B cell (primary cell): Measurements from ENCODE around the gene FGF8. TPM values are rescaled to one million over a fixed set of nuclear protein-coding genes. Genes with fewer than 3 reads are reported as not detected.

ENCODE experiments used
- ATAC-seq: fragments of 200-7000 bp; cut with Tn5 transposase; one replicate; pipeline ENCODE4 v1.10.0; 2021; ENCODE audit warnings: low read depth, mild to moderate bottlenecking, moderate number of reproducible peaks, moderate library complexity
- CTCF ChIA-PET: fragments of 350-600 bp; sonication (Branson Sonifier 250); formaldehyde crosslinking; loops from one replicate; lab custom pipeline; 2021; ENCODE audit warnings: antibody characterized with exemption, inconsistent platforms; lab: Charles Lee
- POLR2A ChIA-PET: fragments of 350-600 bp; sonication (Branson Sonifier 250); formaldehyde crosslinking; loops from one replicate; lab custom pipeline; 2021; ENCODE audit warnings: antibody characterized with exemption; lab: Charles Lee
- DNase-seq: peaks from one replicate; pipeline ENCODE4 v3.0.0; 2013
- H2AFZ ChIP-seq: 2 replicates; pipeline ENCODE4 v1.6.1; 2012; ENCODE audit warnings: mild to moderate bottlenecking, low read depth, low read length; ENCODE audit not compliant: insufficient read depth, poor library complexity, severe bottlenecking
- H3K27ac ChIP-seq, 2 donors: 1 replicate in 1 of 2; 2 replicates in 1 of 2; pipeline ENCODE4 v1.5.1; 2012 to 2013; ENCODE audit warnings: low read length in 2 of 2, mild to moderate bottlenecking in 2 of 2, moderate library complexity in 1 of 2
- H3K27me3 ChIP-seq, 4 experiments: fragments of 200-600 bp in 1 of 4; sonication (generic) in 1 of 4; replicated peaks in 1 of 4; 1 replicate in 2 of 4; 2 replicates in 2 of 4; pipeline versions ENCODE4 v1.6.1 to v1.7.0; 2013 to 2016; ENCODE audit warnings: low read length in 3 of 4, mild to moderate bottlenecking in 2 of 4, mixed read lengths in 1 of 4, moderate library complexity in 1 of 4; ENCODE audit not compliant: insufficient read depth in 4 of 4, control insufficient read depth in 3 of 4; ENCODE audit errors: control extremely low read depth in 1 of 4
- H3K36me3 ChIP-seq, 2 experiments: replicated peaks in 1 of 2; 1 replicate in 1 of 2; 2 replicates in 1 of 2; pipeline versions ENCODE4 v1.6.1 to v1.7.1; 2013; ENCODE audit warnings: low read length in 1 of 2; ENCODE audit not compliant: insufficient read depth in 2 of 2, control insufficient read depth in 1 of 2; ENCODE audit errors: control extremely low read depth in 1 of 2, extremely low read depth in 1 of 2
- H3K4me1 ChIP-seq, 2 donors: fragments of 200-600 bp in 1 of 2; sonication (generic) in 1 of 2; 1 replicate in 1 of 2; 2 replicates in 1 of 2; pipeline versions ENCODE4 v1.5.1 to v1.6.1; 2013 to 2017; ENCODE audit warnings: low read length in 2 of 2; ENCODE audit not compliant: control insufficient read depth in 2 of 2, insufficient read depth in 2 of 2
- H3K4me2 ChIP-seq: replicated peaks from 2 replicates; pipeline ENCODE3; 2012; ENCODE audit warnings: mild to moderate bottlenecking, low read depth, low read length; ENCODE audit not compliant: poor library complexity, severe bottlenecking
- H3K4me3 ChIP-seq, 5 experiments: fragments of 200-600 bp in 1 of 5; sonication (generic) in 1 of 5; 1 replicate in 3 of 5; 2 replicates in 2 of 5; pipeline versions ENCODE4 v1.5.1 to v1.7.0; 2011 to 2016; ENCODE audit warnings: low read length in 4 of 5, mild to moderate bottlenecking in 4 of 5, low read depth in 2 of 5, control low read depth in 1 of 5, moderate library complexity in 1 of 5; ENCODE audit not compliant: insufficient read depth in 1 of 5; ENCODE audit errors: control extremely low read depth in 1 of 5, extremely low read depth in 1 of 5
- H3K79me2 ChIP-seq: fragments of 200-600 bp; sonication (generic); one replicate; pipeline ENCODE4 v1.6.0; 2016; ENCODE audit warnings: low read length; ENCODE audit not compliant: control insufficient read depth, insufficient read depth
- H3K9ac ChIP-seq: fragments of 200-600 bp; sonication (generic); 2 replicates; pipeline ENCODE4 v1.6.1; 2017; ENCODE audit warnings: mild to moderate bottlenecking, low read length, moderate library complexity
- H3K9me3 ChIP-seq, 3 donors: one replicate each; pipeline versions ENCODE4 v1.6.1 to v1.7.1; 2013; ENCODE audit warnings: low read length in 2 of 3; ENCODE audit not compliant: control insufficient read depth in 2 of 3, insufficient read depth in 1 of 3; ENCODE audit errors: control extremely low read depth in 1 of 3
- H4K20me1 ChIP-seq: 2 replicates; pipeline ENCODE4 v1.6.0; 2012; ENCODE audit warnings: mild to moderate bottlenecking, low read length; ENCODE audit not compliant: insufficient read depth, control insufficient read depth, poor library complexity, severe bottlenecking
- H3K27ac Mint-ChIP-seq: one replicate; pipeline ENCODE4 v1.8.0; 2021; ENCODE audit warnings: mixed read lengths
- H3K27me3 Mint-ChIP-seq: one replicate; pipeline ENCODE4 v1.8.0; 2021; ENCODE audit warnings: mixed read lengths
- H3K4me1 Mint-ChIP-seq: one replicate; pipeline ENCODE4 v1.8.0; 2021; ENCODE audit warnings: mixed read lengths
- H3K4me3 Mint-ChIP-seq: one replicate; pipeline ENCODE4 v1.8.0; 2021; ENCODE audit warnings: mixed read lengths
- H3K9me3 Mint-ChIP-seq: one replicate; pipeline ENCODE4 v1.8.0; 2022; ENCODE audit warnings: mixed read lengths; ENCODE audit not compliant: insufficient read depth
- EZH2 ChIP-seq: IDR thresholded peaks from 2 replicates; pipeline ENCODE4 v1.6.1; 2012; ENCODE audit warnings: borderline replicate concordance, low read depth, mild to moderate bottlenecking, moderate library complexity, low read length; ENCODE audit not compliant: insufficient read depth, poor library complexity, severe bottlenecking
- WGBS: methylation state at CpG from one replicate; pipeline ENCODE4 v1.1.5; 2013; ENCODE audit warnings: missing lambda C conversion rate; ENCODE audit not compliant: insufficient coverage; 5-methylcytosine and 5-hydroxymethylcytosine counted together
- intact Hi-C: fragments of 100-400 bp; cut with micrococcal nuclease; formaldehyde crosslinking; loops from one replicate; pipeline ENCODE4 v1.10.0; 2022
- polyA plus RNA-seq: library from polyadenylated mRNA; depleted of rRNA; stranded (reverse); fragments of >200 nt; gene quantifications from 2 replicates; pipeline ENCODE4 v1.2.3, GENCODE V29; 2012
- total RNA-seq, 2 donors: library from RNA; stranded (reverse); fragments of 120-200 nt in 1 of 2; gene quantifications; 1 replicate in 1 of 2; 2 replicates in 1 of 2; pipeline versions ENCODE4 v1.2.3 to v1.2.4, GENCODE V29; 2013 to 2022
- TF ChIP-seq, protein P1 (sequence below): fragments of 200-600 bp; IDR thresholded peaks from one replicate; pipeline ENCODE4 v1.8.0; 2022; ENCODE audit warnings: antibody characterized with exemption, mild to moderate bottlenecking

The FGF8 gene
- total and polyA plus RNA-seq, 2 donors (not counting 1 experiment from before 2014, with no cell fraction given), result not detected

DNA sequence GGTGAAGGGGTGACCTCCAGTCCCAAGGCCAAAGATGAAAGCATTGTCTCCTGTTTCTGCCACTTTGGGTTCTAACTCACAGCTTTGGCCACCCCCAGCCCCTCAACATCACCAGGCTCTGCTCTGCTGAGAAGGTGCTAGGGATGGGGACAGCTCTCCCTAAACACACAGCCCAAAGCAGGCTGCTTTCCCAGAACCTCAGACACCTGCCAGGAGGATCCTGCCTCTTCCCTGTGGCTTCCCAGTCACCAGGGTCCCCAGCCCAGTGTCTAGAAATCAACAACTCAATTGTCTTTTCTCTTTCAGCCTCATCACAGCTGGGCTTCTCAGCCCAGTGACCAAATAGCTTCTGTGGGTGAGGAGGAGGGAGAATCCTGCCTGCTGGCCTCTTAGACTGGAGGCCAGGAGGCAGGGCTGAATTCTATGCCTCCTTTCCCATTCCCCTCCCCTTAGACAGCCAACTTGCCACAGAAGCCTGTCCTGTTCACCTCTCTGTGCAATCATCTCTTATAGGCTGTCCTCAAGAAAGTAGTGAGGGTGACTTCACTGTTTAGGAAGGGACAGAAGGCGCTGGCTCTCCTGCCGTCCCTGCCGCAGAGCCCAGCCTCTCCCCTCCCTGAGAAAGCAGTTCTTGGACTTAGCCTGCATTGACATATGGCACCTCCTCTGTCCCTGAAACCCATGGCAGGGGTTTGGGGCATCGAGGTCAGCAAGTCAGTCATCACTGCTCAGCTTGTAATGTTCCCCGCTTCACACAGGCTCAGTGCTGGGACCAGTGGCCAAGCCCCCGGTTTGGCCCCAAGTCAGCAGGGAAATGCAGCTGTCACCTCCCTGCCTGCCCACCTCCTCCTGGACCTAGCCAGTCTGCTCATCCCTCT lies 3.7 kb downstream of the FGF8 start:
- H3K4me1 ChIP-seq, result peaks cover 25 to 29% of the 10 kb centered on the region in 2 donors
- peaks cover 0 to 9% (median 0%) of the 10 kb centered on the region in 3 donors for H3K9me3 ChIP-seq
- H3K9me3 Mint-ChIP-seq, result no peaks in the 10 kb centered on the region
- intact Hi-C loops, result no loop called here
- 85% methylated on average over 6 of the region's 6 CpGs for WGBS
- H2AFZ ChIP-seq, result no peak overlapping the region
- no peak overlapping the region for H3K4me3 ChIP-seq
- ATAC-seq (no peak), DNase-seq (peak; percentile 21)
- H3K4me2 ChIP-seq, result no peak overlapping the region
- H3K4me3 Mint-ChIP-seq, result no peak overlapping the region
- POLR2A ChIA-PET, result no interaction called here
- peaks cover 0 to 68% (median 37%) of the 10 kb centered on the region in 4 experiments for H3K27me3 ChIP-seq
- H3K27me3 Mint-ChIP-seq, result peaks cover 52% of the 10 kb centered on the region
- H4K20me1 ChIP-seq, result peaks cover 8% of the 10 kb centered on the region
- H3K79me2 ChIP-seq, result no peaks in the 10 kb centered on the region
- no peak overlapping the region for H3K27ac ChIP-seq
- TF ChIP-seq EZH2, result no peak
- TF ChIP-seq, protein P1, sequence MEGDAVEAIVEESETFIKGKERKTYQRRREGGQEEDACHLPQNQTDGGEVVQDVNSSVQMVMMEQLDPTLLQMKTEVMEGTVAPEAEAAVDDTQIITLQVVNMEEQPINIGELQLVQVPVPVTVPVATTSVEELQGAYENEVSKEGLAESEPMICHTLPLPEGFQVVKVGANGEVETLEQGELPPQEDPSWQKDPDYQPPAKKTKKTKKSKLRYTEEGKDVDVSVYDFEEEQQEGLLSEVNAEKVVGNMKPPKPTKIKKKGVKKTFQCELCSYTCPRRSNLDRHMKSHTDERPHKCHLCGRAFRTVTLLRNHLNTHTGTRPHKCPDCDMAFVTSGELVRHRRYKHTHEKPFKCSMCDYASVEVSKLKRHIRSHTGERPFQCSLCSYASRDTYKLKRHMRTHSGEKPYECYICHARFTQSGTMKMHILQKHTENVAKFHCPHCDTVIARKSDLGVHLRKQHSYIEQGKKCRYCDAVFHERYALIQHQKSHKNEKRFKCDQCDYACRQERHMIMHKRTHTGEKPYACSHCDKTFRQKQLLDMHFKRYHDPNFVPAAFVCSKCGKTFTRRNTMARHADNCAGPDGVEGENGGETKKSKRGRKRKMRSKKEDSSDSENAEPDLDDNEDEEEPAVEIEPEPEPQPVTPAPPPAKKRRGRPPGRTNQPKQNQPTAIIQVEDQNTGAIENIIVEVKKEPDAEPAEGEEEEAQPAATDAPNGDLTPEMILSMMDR, result no peak
- H3K36me3 ChIP-seq, result no peaks in the 10 kb centered on the region
- H3K27ac Mint-ChIP-seq, result no peak overlapping the region
- peaks cover 23% of the 10 kb centered on the region for H3K4me1 Mint-ChIP-seq
- no peak overlapping the region for H3K9ac ChIP-seq
- CTCF ChIA-PET, result interaction anchor here (3.6 kb wide), 1 partner anchor 10 kb away, joined by 20 read pairs; the partner anchor contains the start of gene NPM3

DNA sequence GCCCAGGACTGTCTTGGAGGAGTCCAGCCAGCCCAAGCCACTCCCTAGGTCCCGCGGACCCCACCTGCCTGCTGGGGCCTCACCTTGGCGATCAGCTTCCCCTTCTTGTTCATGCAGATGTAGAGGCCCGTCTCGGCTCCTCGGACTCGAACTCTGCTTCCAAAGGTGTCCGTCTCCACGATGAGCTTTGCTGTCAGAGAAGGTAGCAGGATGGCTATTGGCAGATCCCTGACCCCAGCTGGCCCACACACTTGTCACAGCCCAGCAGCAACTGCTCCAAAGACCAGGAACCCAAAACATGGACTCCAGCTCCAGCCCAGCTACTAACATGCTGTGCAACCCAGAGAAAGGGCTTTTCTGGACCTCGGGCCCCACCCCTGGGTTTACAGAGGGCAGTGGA lies 4.5 kb downstream of the FGF8 start:
- Histone ChIP-seq H3K9me3 (peaks cover 0 to 6% (median 0%) of the 10 kb centered on the region in 3 donors), H3K27me3 (peaks cover 0 to 59% (median 30%) of the 10 kb centered on the region in 4 experiments), H3K36me3 (no peaks in the 10 kb centered on the region), H3K27ac (no peak overlapping the region), H4K20me1 (peaks cover 8% of the 10 kb centered on the region), H2AFZ (no peak overlapping the region), H3K9ac (no peak overlapping the region), H3K4me2 (no peak overlapping the region), H3K4me3 (no peak overlapping the region), H3K4me1 (peaks cover 19 to 24% of the 10 kb centered on the region in 2 donors), H3K79me2 (no peaks in the 10 kb centered on the region)
- no peak for ATAC-seq
- Mint-ChIP-seq H3K27me3 (peaks cover 54% of the 10 kb centered on the region), H3K4me1 (peaks cover 20% of the 10 kb centered on the region), H3K9me3 (no peaks in the 10 kb centered on the region), H3K27ac (no peak overlapping the region), H3K4me3 (no peak overlapping the region)
- ChIA-PET POLR2A (no interaction called here), CTCF (interaction anchor here (3.6 kb wide), 1 partner anchor 11 kb away, joined by 20 read pairs; the partner anchor contains the start of gene NPM3)
- 90% methylated on average over 9 of the region's 10 CpGs for WGBS
- intact Hi-C loops, result no loop called here
- DNase-seq, result no peak
- no peak for TF ChIP-seq EZH2
- TF ChIP-seq, protein P1, result no peak
